Mesendoderm (in vitro differentiated cells): ENCODE results near the gene TBX20.

Experiments used
- DNase-seq: peaks from one replicate; pipeline ENCODE4 v3.0.0; 2013
- H2AK5ac ChIP-seq: 2 replicates; pipeline ENCODE4 v1.6.1; 2013; ENCODE audit warnings: low read length, inconsistent platforms
- H2BK120ac ChIP-seq: 2 replicates; pipeline ENCODE4 v1.6.1; 2013; ENCODE audit warnings: low read depth, mild to moderate bottlenecking, low read length, moderate library complexity, mixed read lengths
- H2BK15ac ChIP-seq: replicated peaks from 2 replicates; pipeline ENCODE4 v1.6.1; 2013; ENCODE audit warnings: low read depth, mild to moderate bottlenecking, moderate library complexity
- H2BK5ac ChIP-seq: 2 replicates; pipeline ENCODE4 v1.6.1; 2013; ENCODE audit warnings: low read length, inconsistent platforms
- H3K18ac ChIP-seq: 2 replicates; pipeline ENCODE4 v1.6.1; 2013; ENCODE audit warnings: mild to moderate bottlenecking, low read length, mixed read lengths
- H3K23ac ChIP-seq: one replicate; pipeline ENCODE4 v1.6.1; 2013; ENCODE audit warnings: low read length
- H3K27ac ChIP-seq: 2 replicates; pipeline ENCODE4 v1.5.1; 2013; ENCODE audit warnings: low read depth, mild to moderate bottlenecking, inconsistent platforms, low read length, moderate library complexity
- H3K27me3 ChIP-seq: 2 replicates; pipeline ENCODE4 v1.6.1; 2013; ENCODE audit warnings: low read length, control low read depth, mild to moderate bottlenecking, inconsistent platforms; ENCODE audit not compliant: insufficient read depth, poor library complexity
- H3K36me3 ChIP-seq: 2 replicates; pipeline ENCODE4 v1.6.1; 2013; ENCODE audit warnings: low read length, inconsistent platforms; ENCODE audit not compliant: control insufficient read depth, insufficient read depth
- H3K4ac ChIP-seq: one replicate; pipeline ENCODE4 v1.6.1; 2013; ENCODE audit warnings: low read depth, mild to moderate bottlenecking, low read length, moderate library complexity
- H3K4me1 ChIP-seq: 2 replicates; pipeline ENCODE4 v1.6.1; 2013; ENCODE audit warnings: low read depth, low read length, inconsistent platforms; ENCODE audit not compliant: control insufficient read depth
- H3K4me2 ChIP-seq: 2 replicates; pipeline ENCODE4 v1.6.1; 2013; ENCODE audit warnings: low read length
- H3K4me3 ChIP-seq: 2 replicates; pipeline ENCODE4 v1.5.1; 2013; ENCODE audit warnings: mild to moderate bottlenecking, low read length
- H3K56ac ChIP-seq: one replicate; pipeline ENCODE4 v1.6.1; 2013; ENCODE audit warnings: low read length
- H3K79me1 ChIP-seq: 2 replicates; pipeline ENCODE4 v1.6.1; 2013; ENCODE audit warnings: low read length, inconsistent platforms
- H3K79me2 ChIP-seq: 2 replicates; pipeline ENCODE4 v1.6.1; 2013; ENCODE audit warnings: mild to moderate bottlenecking, low read length; ENCODE audit not compliant: control insufficient read depth, insufficient read depth
- H3K9ac ChIP-seq: 2 replicates; pipeline ENCODE4 v1.6.1; 2013; ENCODE audit warnings: low read length, inconsistent platforms
- H4K5ac ChIP-seq: one replicate; pipeline ENCODE4 v1.6.1; 2013; ENCODE audit warnings: low read length
- H4K8ac ChIP-seq: one replicate; pipeline ENCODE4 v1.6.1; 2013; ENCODE audit warnings: low read depth, mild to moderate bottlenecking, control low read depth, low read length, moderate library complexity
- WGBS: extraction: QIAGEN DNeasy Blood & Tissue Kit; methylation state at CpG from one replicate; pipeline ENCODE4 v1.1.7; 2013; ENCODE audit warnings: low lambda C conversion rate, missing lambda C conversion rate; ENCODE audit not compliant: insufficient coverage; ENCODE audit errors: extremely low coverage; 5-methylcytosine and 5-hydroxymethylcytosine counted together

The TBX20 gene

DNA sequence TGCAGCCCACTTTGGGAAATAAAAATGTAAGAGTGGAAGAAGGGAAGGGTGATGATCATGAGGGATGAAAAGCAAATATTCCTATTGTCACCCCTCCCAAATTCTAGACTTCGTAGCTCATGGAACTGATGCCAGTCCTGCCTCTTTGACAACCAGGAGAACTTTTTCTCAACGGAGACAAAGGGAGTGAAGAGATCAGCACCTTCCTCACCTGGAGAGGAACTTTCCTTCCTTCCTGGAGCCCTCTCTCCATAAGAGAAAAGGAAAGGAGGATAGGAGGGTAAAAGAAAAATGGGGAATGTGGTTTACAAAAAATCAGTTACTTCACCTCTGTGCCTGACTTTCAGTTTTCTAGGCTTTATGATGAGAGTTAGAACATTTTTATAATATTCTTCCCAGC lies 3.4 kb downstream of the TBX20 start:
- H3K4me3 ChIP-seq, result no peak overlapping the region
- H3K27me3 ChIP-seq, result peaks cover 37% of the 10 kb centered on the region
- no peak overlapping the region for H4K8ac ChIP-seq
- H4K5ac ChIP-seq, result no peak overlapping the region
- H3K4me1 ChIP-seq, result peaks cover 5% of the 10 kb centered on the region
- no peak overlapping the region for H3K18ac ChIP-seq
- no peak overlapping the region for H2AK5ac ChIP-seq
- no peak overlapping the region for H3K4me2 ChIP-seq
- no peak overlapping the region for H3K9ac ChIP-seq
- H3K23ac ChIP-seq, result no peak overlapping the region
- no peak overlapping the region for H3K56ac ChIP-seq
- no peak overlapping the region for H3K4ac ChIP-seq
- H2BK5ac ChIP-seq, result no peak overlapping the region
- no peaks in the 10 kb centered on the region for H3K79me2 ChIP-seq
- H3K27ac ChIP-seq, result no peak overlapping the region
- H2BK15ac ChIP-seq, result no peak overlapping the region
- no peak for DNase-seq
- H3K79me1 ChIP-seq, result no peaks in the 10 kb centered on the region
- H2BK120ac ChIP-seq, result no peak overlapping the region
- no CpG with 5 or more reads among the region's 2 CpGs for WGBS
- H3K36me3 ChIP-seq, result no peaks in the 10 kb centered on the region

- Histone ChIP-seq H3K36me3 (no peaks in the 10 kb centered on the region), H3K4me3 (no peak overlapping the region), H2BK15ac (no peak overlapping the region), H4K8ac (no peak overlapping the region), H3K9ac (peak overlapping the region; percentile 0), H3K27me3 (peaks cover 28% of the 10 kb centered on the region), H2BK5ac (no peak overlapping the region), H3K27ac (no peak overlapping the region), H3K4me2 (peak overlapping the region; percentile 53), H3K4ac (no peak overlapping the region), H3K23ac (no peak overlapping the region), H3K18ac (no peak overlapping the region), H2AK5ac (no peak overlapping the region), H3K4me1 (peaks cover 5% of the 10 kb centered on the region), H3K79me1 (no peaks in the 10 kb centered on the region), H4K5ac (no peak overlapping the region), H3K79me2 (no peaks in the 10 kb centered on the region), H2BK120ac (no peak overlapping the region), H3K56ac (peak overlapping the region; percentile 50)
- WGBS, result no CpG with 5 or more reads among the region's 5 CpGs
- peak; percentile 74 for DNase-seq
Measured at GRCh38 chr7:35249537-35249907, 4.4 kb downstream of the TBX20 start.

DNA sequence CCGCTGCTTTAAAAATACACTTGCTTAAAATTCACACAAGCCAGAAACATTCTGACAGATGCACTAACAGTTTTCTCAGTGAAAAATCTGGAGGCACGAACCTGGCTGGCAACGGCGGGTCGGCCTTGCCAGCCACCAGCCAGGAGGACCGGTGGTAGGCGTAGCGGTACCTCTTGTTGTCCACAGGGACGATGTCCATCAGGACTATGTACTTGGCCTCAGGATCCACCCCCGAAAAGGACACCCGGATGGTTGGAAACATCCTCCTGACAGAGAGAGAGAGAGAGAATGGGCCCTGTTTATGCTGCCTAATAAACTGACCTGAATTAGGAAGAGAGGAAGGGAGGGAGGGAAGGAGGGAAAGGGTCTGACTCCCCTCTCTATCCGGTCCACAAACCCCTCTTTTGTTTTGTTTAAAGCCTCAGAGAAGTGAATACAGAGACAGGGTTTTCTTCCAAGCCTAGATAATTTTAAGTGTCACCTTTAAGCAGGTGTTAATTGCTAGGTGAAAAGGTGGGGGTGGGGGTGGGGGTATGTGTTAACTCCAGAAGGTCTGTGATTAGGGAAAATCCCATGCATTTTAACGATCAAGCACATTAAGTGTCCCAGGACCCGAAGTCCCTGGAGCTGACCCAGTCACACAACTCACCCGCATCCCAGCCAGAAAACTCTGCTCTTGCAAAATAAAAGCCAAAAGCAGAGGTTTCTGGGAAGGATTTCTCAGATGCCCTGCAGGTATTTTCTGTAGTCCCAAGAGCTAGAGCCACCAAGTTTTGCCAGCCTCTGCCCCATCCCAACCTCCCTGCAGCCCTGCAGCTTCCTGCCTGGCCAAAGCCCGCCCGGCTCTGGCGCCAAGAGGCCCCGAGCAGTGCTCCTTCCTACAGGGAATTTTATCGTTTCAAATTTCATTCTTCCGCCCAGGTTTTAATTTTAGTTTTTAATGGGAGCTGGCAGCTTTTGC lies 5.0 kb downstream of the TBX20 start:
- no peak overlapping the region for H3K27ac ChIP-seq

GRCh38 chr7:35246819-35247218 lies 7.1 kb downstream of the TBX20 start:
- H3K36me3 ChIP-seq, result no peaks in the 10 kb centered on the region
- no peak overlapping the region for H4K8ac ChIP-seq
- no peak overlapping the region for H4K5ac ChIP-seq
- no peak overlapping the region for H3K4me2 ChIP-seq
- peaks cover 5% of the 10 kb centered on the region for H3K4me1 ChIP-seq
- H3K4ac ChIP-seq, result no peak overlapping the region
- H3K79me1 ChIP-seq, result no peaks in the 10 kb centered on the region
- H2BK15ac ChIP-seq, result no peak overlapping the region
- H3K56ac ChIP-seq, result no peak overlapping the region
- no peak overlapping the region for H3K9ac ChIP-seq
- H3K18ac ChIP-seq, result no peak overlapping the region
- H3K27me3 ChIP-seq, result peaks cover 15% of the 10 kb centered on the region
- DNase-seq, result no peak
- H2BK120ac ChIP-seq, result no peak overlapping the region
- H3K4me3 ChIP-seq, result no peak overlapping the region
- no peaks in the 10 kb centered on the region for H3K79me2 ChIP-seq
- no peak overlapping the region for H2AK5ac ChIP-seq
- H2BK5ac ChIP-seq, result no peak overlapping the region
- H3K23ac ChIP-seq, result no peak overlapping the region
- H3K27ac ChIP-seq, result no peak overlapping the region

More for the DNA sequence above, 5.0 kb downstream of the TBX20 start:
- H3K23ac ChIP-seq, result no peak overlapping the region
- no peak overlapping the region for H2BK5ac ChIP-seq
- no CpG with 5 or more reads among the region's 21 CpGs for WGBS
- H3K4ac ChIP-seq, result no peak overlapping the region
- H3K27me3 ChIP-seq, result peaks cover 27% of the 10 kb centered on the region
- H3K79me1 ChIP-seq, result no peaks in the 10 kb centered on the region
- H4K8ac ChIP-seq, result no peak overlapping the region
- H2BK120ac ChIP-seq, result no peak overlapping the region
- no peak overlapping the region for H2BK15ac ChIP-seq
- peak; percentile 72 for DNase-seq
- no peak overlapping the region for H3K4me3 ChIP-seq
- H3K36me3 ChIP-seq, result no peaks in the 10 kb centered on the region
- H3K79me2 ChIP-seq, result no peaks in the 10 kb centered on the region
- H3K56ac ChIP-seq, result peak overlapping the region; percentile 59
- H3K9ac ChIP-seq, result peak overlapping the region; percentile 56
- H3K4me2 ChIP-seq, result peak overlapping the region; percentile 53
- peak overlapping the region; percentile 21 for H3K18ac ChIP-seq
- no peak overlapping the region for H2AK5ac ChIP-seq
- H4K5ac ChIP-seq, result no peak overlapping the region
- H3K4me1 ChIP-seq, result peaks cover 5% of the 10 kb centered on the region

DNA sequence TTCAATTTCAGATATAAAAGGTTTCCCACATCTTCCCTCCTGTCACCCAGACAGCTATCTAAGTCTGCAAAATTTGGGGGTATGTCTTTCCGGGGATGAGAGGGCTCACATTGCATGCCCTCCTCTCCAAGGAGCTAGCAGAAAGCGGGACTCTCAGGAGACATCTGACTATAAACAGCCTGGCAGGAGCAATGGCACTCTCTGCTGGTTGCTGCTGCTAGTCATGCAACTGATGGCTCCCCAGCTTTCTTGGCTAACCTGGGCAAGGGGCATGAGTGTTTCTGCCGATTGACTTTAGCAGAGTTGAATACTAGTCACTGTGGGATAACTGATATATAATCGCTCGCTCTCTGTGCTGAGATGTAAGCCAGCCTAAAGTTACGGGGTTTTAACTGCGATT lies 12.0 kb downstream of the TBX20 start:
- H3K18ac ChIP-seq, result no peak overlapping the region
- H2BK15ac ChIP-seq, result no peak overlapping the region
- DNase-seq, result peak; percentile 44
- no peaks in the 10 kb centered on the region for H3K27me3 ChIP-seq
- no peaks in the 10 kb centered on the region for H3K79me2 ChIP-seq
- no peak overlapping the region for H3K27ac ChIP-seq
- H3K23ac ChIP-seq, result no peak overlapping the region
- H3K4me1 ChIP-seq, result no peaks in the 10 kb centered on the region
- H3K36me3 ChIP-seq, result no peaks in the 10 kb centered on the region
- no peak overlapping the region for H3K4ac ChIP-seq
- H2BK5ac ChIP-seq, result no peak overlapping the region
- no peak overlapping the region for H4K5ac ChIP-seq
- H3K79me1 ChIP-seq, result no peaks in the 10 kb centered on the region
- H3K4me2 ChIP-seq, result no peak overlapping the region
- H2BK120ac ChIP-seq, result no peak overlapping the region
- no peak overlapping the region for H3K56ac ChIP-seq
- H2AK5ac ChIP-seq, result no peak overlapping the region
- no CpG with 5 or more reads among the region's 7 CpGs for WGBS
- H3K9ac ChIP-seq, result no peak overlapping the region
- no peak overlapping the region for H3K4me3 ChIP-seq
- no peak overlapping the region for H4K8ac ChIP-seq

- H3K27ac ChIP-seq, result no peak overlapping the region
Measured at GRCh38 chr7:35241436-35241835, 12.5 kb downstream of the TBX20 start.

More at GRCh38 chr7:35241436-35241835, 12.5 kb downstream of the TBX20 start:
- Histone ChIP-seq H3K79me1 (no peaks in the 10 kb centered on the region), H3K9ac (no peak overlapping the region), H3K27me3 (no peaks in the 10 kb centered on the region), H4K5ac (no peak overlapping the region), H3K18ac (no peak overlapping the region), H4K8ac (no peak overlapping the region), H2BK5ac (no peak overlapping the region), H2AK5ac (no peak overlapping the region), H3K4me1 (no peaks in the 10 kb centered on the region), H3K4me3 (no peak overlapping the region), H3K4me2 (no peak overlapping the region), H3K23ac (no peak overlapping the region), H2BK15ac (no peak overlapping the region), H3K56ac (no peak overlapping the region), H2BK120ac (no peak overlapping the region), H3K36me3 (no peaks in the 10 kb centered on the region), H3K4ac (no peak overlapping the region), H3K79me2 (no peaks in the 10 kb centered on the region)
- DNase-seq, result no peak
